ENCODE results near the gene MYO5B. TPM values are rescaled to one million over a fixed set of nuclear protein-coding genes. Genes with fewer than 3 reads are reported as not detected.
"Not testable (repeated sequence)": the region's sequence is repeated elsewhere in the genome, so short reads cannot be mapped to it uniquely, and the experiment has no call there.

The MYO5B gene
- total RNA-seq, 1 donor from 2014 or later: 39.1 TPM

DNA sequence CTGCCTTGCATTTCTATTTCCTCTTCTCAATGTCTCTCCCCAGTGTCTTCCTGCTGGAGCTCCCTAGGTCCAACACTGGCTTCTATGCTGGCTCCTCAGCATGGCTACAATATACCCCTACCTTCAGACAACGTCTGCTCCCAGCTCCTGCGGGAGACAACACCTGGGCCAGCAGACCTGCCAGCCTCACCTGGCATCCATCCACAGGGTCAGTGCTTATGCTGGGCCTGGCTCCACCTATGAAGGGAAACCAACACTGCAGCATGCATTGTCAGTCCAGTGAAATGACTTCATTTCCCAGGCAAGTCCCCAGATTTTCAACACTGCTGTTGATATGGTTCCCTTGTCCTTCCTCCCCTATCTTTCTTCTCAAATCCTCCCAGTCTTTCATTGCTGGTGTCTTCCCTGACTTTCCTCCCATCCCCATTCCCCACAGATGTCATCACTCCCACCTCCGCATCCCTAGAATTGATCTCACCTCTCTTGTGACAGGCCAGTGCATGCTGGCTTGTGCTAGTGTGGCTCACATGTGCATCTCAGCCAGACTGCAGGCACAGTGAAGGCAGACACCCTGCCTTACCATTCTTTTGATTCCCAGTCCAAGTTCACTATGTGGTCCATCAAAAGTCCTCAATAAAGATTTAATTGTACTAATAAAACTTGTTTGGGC lies 98.0 kb downstream of the MYO5B start:
- H3K27ac Mint-ChIP-seq: no peak overlapping the region
- H3K27me3 Mint-ChIP-seq: no peaks in the 10 kb centered on the region
- peaks cover 14% of the 10 kb centered on the region for H3K4me1 Mint-ChIP-seq (ENCODE audit: low read depth)
- no peak for DNase-seq (ENCODE audit: low spot score, unreplicated experiment)
- no peak overlapping the region for H3K4me3 Mint-ChIP-seq (ENCODE audit: low read depth)
- no peaks in the 10 kb centered on the region for H3K9me3 Mint-ChIP-seq (ENCODE audit: low read depth)
- TF ChIP-seq, protein P1, sequence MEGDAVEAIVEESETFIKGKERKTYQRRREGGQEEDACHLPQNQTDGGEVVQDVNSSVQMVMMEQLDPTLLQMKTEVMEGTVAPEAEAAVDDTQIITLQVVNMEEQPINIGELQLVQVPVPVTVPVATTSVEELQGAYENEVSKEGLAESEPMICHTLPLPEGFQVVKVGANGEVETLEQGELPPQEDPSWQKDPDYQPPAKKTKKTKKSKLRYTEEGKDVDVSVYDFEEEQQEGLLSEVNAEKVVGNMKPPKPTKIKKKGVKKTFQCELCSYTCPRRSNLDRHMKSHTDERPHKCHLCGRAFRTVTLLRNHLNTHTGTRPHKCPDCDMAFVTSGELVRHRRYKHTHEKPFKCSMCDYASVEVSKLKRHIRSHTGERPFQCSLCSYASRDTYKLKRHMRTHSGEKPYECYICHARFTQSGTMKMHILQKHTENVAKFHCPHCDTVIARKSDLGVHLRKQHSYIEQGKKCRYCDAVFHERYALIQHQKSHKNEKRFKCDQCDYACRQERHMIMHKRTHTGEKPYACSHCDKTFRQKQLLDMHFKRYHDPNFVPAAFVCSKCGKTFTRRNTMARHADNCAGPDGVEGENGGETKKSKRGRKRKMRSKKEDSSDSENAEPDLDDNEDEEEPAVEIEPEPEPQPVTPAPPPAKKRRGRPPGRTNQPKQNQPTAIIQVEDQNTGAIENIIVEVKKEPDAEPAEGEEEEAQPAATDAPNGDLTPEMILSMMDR (IDR thresholded peaks at IDR 0.05; ENCODE audit: unreplicated experiment): no peak
- H3K36me3 Mint-ChIP-seq (ENCODE audit: insufficient read depth): no peaks in the 10 kb centered on the region

DNA sequence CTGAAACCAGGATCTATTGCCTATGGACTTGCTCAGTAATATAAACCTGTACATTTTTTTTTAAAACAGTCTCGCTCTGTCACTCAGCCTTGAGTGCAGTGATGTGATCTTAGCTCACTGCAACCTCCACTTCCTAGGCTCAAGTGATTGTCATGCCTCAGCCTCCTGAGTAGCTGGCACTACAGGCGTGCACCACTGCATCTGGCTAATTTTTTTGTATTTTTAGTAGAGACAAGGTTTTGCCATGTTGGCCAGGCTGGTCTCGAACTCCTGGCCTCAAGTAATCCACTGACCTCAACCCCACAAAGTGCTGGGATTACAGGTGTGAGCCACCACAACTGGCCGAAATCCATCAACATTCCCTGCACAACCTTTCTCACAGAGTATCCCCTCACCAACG lies 100.2 kb downstream of the MYO5B start:
- not testable (repeated sequence) for H3K4me3 Mint-ChIP-seq (ENCODE audit: low read depth); H3K36me3 Mint-ChIP-seq (ENCODE audit: insufficient read depth); H3K27me3 Mint-ChIP-seq; DNase-seq (ENCODE audit: low spot score, unreplicated experiment); H3K27ac Mint-ChIP-seq; H3K9me3 Mint-ChIP-seq (ENCODE audit: low read depth)
- H3K4me1 Mint-ChIP-seq (ENCODE audit: low read depth): peaks cover 26% of the 10 kb centered on the region

DNA sequence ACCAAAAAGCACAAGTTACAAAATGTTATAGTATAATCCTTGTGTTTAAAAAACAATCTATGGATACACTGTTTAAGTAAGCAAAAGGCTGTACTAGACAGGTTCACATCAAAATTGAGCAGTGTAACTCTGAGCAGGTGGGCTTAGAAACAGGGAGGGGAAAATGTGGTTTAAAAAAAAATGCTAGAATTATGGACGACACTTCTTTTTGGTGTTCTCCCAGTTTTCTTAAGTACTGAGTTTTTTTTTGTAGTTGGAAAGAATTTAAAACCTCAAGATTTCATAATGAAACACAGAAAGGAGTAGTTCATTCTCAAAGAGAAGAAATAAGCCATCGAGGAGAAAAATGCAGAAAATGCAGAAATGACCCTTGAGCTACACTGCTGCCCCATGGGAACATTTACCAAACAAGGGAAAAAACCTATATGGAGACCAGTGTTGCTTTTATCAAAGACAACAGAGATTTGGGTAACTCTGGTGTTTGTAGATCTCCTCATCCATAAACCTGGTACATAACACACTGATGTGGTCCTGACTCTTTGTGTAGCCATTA lies 100.7 kb downstream of the MYO5B start:
- Mint-ChIP-seq H3K27me3 (no peaks in the 10 kb centered on the region), H3K27ac (no peak overlapping the region), H3K4me3 (ENCODE audit: low read depth) (no peak overlapping the region), H3K36me3 (ENCODE audit: insufficient read depth) (no peaks in the 10 kb centered on the region), H3K9me3 (ENCODE audit: low read depth) (no peaks in the 10 kb centered on the region), H3K4me1 (ENCODE audit: low read depth) (peaks cover 26% of the 10 kb centered on the region)
- no peak for DNase-seq (ENCODE audit: low spot score, unreplicated experiment)
- TF ChIP-seq, protein P1 (IDR thresholded peaks at IDR 0.05; ENCODE audit: unreplicated experiment): no peak

DNA sequence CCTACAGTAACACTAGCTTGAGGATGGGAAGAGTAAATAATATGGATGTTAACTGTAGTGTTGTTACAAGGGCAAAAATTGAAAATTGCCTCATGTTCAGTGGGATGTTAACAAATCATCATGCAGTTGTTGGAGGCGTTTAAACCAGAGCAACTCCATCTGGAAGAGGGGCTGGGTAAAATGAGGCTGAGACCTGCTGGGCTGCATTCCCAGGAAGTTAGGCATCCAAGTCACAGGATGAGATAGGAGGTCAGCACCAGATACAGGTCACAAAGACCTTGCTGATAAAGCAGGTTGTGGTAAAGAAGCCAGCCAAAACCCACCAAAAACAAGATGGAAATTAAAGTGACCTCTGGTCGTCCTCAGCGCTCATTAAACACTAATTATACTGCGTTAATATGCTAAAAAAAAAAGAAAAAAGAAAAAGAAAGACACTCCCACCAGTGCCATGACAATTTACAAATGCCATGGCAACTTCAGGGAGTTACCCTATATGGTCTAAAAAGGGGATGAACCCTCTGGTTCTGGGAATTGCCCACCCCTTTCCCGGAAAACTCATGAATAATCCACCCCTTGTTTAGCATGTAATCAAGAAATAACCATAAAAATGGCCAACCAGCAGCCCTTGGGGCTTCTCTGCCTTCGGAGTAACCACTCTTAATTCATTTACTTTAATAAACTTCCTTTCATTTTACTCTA lies 101.4 kb downstream of the MYO5B start:
- Mint-ChIP-seq H3K36me3 (ENCODE audit: insufficient read depth) (no peaks in the 10 kb centered on the region), H3K4me1 (ENCODE audit: low read depth) (peaks cover 26% of the 10 kb centered on the region), H3K27me3 (no peaks in the 10 kb centered on the region), H3K9me3 (ENCODE audit: low read depth) (no peaks in the 10 kb centered on the region), H3K4me3 (ENCODE audit: low read depth) (no peak overlapping the region), H3K27ac (no peak overlapping the region)
- DNase-seq (ENCODE audit: low spot score, unreplicated experiment): no peak
- TF ChIP-seq, protein P1 (IDR thresholded peaks at IDR 0.05; ENCODE audit: unreplicated experiment): no peak

DNA sequence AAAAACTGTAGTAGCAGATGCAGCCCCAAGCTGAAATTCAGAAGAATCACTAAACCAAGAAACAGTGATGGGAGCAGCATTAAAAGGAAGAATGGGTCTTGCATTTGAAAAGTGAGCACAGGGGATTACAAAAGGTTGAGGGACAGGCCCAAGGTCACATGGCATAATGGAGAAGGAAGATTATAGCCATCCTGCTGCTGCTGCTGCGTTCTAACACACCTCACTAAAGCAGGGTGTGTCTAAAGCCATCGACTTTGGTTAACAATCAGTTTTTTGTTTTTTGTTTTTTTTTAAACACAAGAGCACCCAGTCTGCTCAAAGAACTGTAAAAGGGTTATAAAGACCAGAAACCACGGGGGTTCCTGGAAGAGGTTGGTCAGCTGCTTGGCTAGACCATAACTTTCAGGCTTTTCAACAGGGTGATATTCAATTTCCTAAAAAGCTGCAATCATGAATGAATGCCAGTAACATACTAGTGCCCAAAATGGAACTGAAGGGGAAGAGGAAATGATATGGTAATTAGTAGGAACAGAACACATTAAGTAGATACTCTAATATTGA lies 102.6 kb downstream of the MYO5B start:
- Mint-ChIP-seq H3K27ac (peak overlapping the region; percentile 38), H3K36me3 (ENCODE audit: insufficient read depth) (no peaks in the 10 kb centered on the region), H3K27me3 (no peaks in the 10 kb centered on the region), H3K4me3 (ENCODE audit: low read depth) (no peak overlapping the region), H3K4me1 (ENCODE audit: low read depth) (peaks cover 26% of the 10 kb centered on the region), H3K9me3 (ENCODE audit: low read depth) (no peaks in the 10 kb centered on the region)
- no peak for DNase-seq (ENCODE audit: low spot score, unreplicated experiment)
- TF ChIP-seq, protein P1 (IDR thresholded peaks at IDR 0.05; ENCODE audit: unreplicated experiment): no peak

Measured in progenitor cell of endocrine pancreas (in vitro differentiated cells).